SH-SY5Y (cell line): ENCODE results near the gene ADD1.

ENCODE experiments used
- GATA2 ChIP-seq: IDR thresholded peaks from 2 replicates; pipeline ENCODE4 v1.6.1; 2011; ENCODE audit warnings: mild to moderate bottlenecking, low read depth, low read length
- GATA3 ChIP-seq: IDR thresholded peaks from 2 replicates; pipeline ENCODE4 v1.6.1; 2011; ENCODE audit warnings: low read depth, mild to moderate bottlenecking, low read length, moderate library complexity

ADD1 gene

DNA sequence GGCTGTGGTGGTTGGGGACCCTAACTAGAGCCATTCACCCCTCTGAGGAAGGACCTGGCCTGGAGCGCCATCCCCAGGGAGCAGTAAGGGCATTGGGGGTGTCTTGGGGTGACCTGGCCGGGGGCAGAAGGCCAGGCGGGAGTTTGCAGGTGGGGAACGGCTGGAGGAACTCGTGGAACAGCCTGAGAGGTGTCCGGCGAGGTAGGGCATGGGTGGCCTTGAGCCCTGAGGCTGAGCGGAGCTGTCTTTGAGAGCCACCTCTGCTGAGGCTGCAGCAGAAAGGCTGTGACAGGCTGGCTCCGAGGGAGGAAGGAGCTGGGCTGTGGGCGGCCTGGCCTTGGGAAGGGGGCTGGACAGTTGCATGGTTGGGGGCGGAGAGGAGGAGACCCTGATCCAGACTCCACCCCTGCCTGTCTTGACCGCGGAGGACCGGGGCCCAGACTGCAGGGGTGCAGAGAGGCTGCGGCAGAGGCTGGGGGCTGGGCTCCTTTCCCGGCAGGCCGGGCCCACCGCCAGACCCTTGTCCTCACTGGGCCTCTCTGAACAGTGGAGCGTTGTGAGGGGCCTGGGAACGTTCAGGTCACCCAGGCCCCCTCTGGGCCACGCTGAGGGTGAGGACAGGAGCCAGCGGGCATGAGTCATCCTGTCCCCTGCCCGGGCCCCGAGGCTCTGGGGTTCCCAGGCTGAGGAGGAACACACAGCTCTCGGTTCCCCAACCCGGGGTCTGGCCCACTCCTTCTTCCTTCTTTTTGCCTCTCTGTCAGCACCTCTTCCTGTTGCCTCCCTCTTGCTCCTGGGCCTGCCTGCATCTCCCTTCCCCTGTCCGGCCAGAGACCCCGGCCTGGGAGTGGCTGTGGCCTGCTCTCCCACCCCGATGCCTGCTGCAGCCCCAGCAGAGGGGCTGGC is 42.7 kb upstream of the ADD1 start:
- TF ChIP-seq GATA2 (no peak), GATA3 (no peak)

DNA sequence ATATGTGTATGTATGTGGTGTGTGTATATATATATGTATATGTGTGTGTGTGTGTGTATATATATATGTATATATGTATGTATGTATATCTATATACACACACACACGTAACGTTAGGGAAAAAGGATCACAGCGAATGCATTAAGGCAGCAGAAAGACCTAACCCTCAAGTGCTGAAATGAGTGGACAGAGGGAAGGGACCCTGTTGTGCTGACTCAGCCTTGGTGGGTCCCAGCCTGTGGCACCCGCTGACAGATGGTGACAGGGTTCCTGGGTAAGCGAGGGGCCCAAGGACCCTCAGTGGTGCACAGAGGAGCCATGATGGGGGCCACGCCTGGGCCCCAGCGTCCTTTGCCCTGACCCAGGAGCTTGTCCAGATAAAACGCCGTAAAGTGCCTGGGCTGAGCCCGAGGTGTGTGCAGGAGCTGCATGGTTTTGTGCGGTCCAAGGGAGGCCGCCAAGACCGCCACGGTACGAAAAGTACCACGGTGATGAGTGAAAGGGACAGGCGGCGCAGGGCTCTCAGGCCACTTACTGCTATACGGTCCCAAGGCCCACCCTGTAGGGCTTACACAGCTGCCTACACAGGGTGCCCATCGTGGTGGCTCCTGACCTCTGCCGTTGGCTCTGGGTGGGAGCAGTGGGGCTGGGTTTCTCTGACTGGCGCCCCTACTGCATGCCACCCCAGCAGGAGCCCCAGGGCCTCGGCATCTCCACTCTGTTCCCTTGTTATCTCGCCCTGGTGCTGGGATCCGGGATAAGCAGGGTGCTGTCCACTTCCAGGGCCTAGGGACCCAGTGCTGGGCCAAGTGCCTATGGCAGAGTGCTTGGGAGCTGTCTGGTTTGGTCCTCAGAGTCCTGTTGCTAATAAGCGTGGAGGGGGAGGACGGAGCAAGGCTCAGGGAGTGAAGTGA is 40.8 kb upstream of the ADD1 start:
- TF ChIP-seq GATA2, result no peak
- no peak for TF ChIP-seq GATA3

DNA sequence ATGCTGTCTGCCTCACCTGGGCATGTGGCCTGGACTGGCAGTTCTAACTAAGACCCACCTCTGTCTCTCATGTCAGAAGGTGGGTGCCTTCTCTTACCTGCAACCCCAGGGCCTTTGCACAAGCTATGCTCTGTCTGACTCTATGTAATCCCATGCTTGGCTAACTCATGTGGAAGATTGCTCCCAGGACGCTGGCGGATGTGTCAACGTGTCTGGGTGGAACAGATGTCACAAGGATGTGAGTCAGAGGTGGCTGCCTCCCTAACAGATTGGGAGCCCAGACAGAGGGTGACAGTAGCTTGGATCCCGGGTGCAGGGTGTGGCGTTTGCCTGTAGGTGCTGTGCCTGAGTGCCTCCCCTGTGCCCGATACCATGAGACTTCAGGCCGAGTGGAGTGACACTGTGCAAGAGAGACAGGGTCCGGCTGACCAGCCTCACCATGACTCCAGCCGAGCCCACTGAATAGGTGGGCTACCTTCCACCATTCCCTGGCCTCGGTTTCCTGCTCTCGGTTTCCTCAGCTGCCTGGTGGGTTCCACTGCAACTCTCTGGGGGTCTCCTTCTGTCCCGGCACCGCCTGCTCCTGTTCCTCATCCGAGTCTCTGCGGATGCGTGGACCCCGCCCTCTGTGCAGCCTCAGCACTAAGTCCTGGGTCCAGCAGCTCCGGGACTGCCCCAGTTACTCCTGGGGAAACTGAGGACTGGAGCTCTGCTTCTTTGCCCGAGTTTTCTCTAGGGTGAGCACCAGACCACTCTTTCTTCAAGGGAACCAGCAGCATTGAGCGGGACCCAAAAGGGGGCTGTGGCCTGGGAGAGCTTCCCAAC is 39.8 kb upstream of the ADD1 start:
- no peak for TF ChIP-seq GATA3

DNA sequence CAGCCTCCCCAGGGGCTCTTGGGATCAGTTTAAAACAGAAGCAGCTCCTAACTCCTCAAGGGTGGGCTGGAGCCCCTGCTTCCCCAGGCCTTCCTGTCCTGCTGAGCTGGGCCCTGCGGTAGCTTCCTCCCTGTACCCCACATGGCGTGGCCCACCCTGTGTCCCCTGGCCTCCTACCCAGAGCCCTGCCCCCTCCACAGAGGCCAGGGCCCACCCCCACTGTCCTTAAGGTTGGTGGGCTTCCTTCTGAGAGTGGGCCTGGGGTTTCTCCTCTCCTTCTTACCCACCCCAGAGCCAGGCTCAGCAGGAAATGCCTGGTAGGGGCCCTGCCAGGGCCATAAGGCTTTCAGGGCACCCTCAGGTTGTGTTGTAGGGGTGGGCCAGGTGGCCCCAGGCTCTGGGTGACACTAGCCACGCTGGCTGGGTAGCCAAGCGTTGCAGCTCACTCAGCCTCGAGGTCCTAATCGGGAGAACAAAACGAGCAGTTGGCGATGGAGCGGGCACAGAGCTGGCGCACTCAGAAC is 39.1 kb upstream of the ADD1 start:
- TF ChIP-seq GATA3 (no peak), GATA2 (no peak)

DNA sequence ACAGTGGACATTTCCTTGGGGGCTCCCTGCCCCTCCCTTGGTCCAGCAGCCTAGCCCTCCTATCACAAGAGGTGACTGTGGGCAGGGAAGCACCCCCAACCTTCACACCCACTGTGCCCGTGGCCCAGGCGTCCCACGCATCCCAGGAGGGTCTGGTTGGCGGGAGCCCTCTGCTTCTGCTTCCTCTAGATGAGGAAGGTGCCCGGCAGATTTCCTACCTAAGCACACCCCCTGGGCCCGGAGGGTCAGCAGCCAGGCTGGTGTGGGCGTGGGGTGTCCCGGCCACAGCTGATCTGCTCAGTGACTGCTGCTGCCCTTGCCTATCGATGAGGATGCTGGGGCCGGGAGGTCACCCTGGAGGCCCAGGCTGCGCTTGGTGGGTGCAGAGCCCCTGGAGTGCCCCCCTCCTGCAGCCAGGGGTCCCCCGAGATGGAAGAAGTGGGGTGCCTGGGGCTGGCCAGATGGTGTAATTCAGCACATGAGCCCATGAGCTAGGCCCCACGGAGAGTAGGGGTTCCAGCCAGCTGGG is 38.6 kb upstream of the ADD1 start:
- TF ChIP-seq GATA3 (no peak), GATA2 (no peak)

DNA sequence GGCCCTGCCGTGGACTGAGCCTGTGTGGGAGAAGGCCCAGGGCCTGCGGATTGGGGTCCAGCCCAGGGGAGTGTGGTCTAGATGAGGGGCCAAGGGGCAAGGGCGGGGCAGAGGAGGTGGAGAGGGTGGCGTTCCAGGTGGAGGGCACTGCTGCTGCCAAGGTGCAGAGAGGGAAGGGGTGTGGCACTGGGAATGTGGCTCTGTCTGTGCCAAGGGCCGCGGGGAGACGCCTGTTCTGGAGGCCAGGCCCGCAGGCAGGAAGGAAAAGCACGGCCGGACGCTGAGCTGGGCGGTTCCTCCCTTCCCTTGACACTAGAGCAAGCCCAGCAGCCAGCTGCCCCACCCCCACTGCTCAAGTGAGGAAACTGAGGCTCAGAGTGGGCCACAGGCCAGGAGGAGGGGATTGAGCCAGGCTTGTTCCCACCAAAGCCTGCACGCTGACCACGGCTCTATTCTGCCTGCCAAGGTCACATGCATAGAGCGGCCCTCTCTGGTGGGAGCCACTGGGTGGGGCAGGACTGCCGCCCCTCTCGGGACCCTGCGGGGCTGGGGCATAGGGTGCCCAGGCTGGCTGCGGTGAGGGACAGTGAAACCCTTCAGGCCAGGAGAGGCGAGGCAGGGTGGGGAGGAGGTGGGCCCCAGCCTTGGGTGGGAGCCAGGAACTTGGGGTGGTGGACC is 37.8 kb upstream of the ADD1 start:
- TF ChIP-seq GATA2, result no peak
- no peak for TF ChIP-seq GATA3

DNA sequence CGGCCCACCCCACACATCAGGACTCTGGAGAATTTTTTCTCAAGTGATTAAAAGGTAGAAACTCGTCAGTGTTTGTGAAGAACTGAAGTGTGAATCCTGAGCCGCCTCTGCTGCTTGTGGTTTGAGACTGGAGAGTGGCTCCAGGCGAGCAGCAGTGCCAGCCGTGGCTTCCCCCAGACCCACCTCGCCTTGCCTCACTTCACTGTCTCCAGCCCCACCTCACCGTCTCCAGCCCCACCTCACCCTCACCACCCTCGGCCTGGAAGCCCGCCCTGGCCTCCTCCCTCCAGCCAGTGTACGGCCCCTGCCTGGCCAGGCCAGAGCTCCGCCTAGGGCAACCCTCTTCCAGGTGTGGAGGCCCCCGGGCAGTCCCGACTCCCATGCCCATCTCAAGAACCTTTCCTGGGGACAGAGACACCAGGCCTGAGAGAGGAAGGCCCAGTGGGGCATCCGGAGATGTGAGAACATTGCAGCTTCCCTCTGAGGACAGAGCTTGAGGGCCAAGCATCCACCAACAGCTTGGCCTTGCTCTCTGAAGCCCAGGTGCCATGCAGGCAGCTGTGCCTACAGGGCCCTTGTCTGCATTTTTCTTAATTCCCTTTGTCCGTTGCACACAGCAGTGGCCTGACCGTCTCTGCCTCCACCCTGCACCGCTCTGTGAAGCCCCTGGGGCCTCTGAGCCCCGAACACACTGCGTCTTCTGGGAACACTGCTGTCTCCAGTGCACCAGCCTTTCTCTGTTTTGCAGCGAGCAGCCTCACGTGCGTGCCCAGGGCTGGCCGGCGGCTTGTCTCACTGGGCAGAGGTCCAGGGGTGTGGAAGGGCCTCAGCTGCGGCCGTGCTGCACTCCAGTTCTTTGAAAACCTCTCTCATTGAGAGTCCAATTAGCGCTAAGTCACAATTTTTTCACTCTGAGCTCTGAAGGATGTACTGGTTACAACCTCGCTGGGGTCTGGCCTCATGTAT is 37.0 kb upstream of the ADD1 start:
- TF ChIP-seq GATA2 (no peak), GATA3 (no peak)

DNA sequence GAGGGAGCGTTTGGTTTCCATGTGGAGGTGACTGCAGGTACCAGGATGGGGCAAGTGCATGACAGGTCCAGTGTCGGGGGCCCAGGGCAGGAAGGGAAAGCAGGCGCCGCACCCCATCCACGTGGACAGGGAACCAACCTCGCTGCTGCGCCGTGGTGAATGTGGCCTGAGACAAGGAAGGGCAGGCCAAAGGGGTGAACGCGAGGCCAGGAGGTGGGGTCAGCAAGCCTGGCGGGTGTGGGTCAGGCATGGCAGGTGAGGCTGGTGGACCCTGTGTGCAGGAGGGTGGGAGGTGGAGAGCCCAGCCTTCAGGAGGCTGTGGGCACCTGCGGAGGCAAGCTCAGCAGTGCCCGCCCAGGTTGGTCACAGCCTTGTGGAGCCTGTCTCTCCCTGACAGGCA is 36.1 kb upstream of the ADD1 start:
- TF ChIP-seq GATA2 (no peak), GATA3 (no peak)

DNA sequence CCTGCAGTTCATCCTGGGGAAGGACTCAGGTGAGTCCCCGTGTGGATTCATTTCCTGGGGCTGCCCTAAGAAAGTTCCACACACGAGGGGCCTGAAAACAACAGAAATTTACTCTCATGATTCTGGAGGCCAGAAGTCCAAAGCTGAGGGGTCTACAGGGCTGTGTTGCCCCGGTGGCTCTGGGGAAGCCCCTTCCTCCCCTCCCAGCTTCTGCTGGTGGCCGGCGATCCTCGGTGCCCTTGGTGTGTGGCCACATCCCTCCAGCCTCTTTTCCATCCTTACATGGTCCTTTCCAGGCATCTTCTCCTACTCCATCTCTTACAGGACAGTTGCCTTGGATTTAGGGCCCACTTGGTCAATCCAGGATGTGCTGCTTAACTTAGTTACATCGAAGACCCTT is 35.6 kb upstream of the ADD1 start:
- TF ChIP-seq GATA2, result no peak
- no peak for TF ChIP-seq GATA3

DNA sequence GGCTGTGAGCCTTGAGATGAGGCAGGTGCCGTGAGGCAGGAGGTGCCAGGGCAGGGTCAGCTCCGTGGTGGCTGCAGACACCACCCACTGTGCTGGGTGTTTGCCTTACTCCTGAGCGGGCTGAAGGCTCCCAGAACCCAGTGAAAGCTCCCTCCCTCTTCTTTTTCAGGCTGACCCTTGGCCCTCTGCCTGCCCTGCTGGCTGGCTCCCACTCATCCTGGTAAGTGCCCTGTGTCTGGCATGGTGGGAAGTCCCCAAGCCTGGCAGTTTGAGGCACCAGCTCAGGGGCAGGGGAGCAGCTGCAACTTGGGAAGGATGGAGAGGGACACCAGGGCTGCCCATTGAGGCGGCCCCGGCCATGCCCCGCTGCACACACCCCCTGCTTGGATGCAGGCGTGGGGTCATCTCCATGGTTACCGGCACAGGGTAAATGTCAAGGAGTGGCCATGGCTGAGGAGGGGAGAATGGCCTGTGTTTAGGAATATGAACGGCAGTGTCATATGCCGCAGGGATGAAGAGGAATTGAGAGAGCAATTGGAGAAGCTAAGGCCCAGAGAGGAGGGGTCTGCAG is 33.9 kb upstream of the ADD1 start:
- TF ChIP-seq GATA3 (no peak), GATA2 (no peak)

DNA sequence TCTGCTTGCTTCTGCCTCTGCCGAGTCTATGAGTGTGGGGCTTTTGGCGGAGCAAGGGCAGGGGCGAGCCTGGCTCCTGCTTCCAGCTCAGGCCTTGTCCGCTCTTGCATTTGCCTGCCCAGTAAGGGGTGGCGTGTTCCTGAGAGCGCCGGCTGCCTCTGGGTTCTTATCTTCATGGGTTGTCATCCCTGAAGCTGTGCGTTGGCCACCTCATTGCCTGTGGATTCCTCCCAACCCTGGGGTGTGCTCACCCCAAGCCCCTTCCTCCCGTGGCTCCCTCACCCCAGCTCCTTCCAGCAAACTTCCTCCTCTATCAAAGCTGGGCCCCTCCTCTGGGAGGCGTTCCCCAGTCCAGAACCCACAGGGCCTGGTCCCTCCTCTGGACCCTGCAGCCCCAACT is 33.3 kb upstream of the ADD1 start:
- TF ChIP-seq GATA2 (no peak), GATA3 (no peak)
